DLD1 (cell line): Measurements from ENCODE around the gene ALDH9A1.
"Not testable (repeated sequence)": the region's sequence is repeated elsewhere in the genome, so short reads cannot be mapped to it uniquely, and the experiment has no call there.

ENCODE experiments used
- in situ Hi-C: cut with HindIII; loops from 2 replicates; pipeline ENCODE4 v1.10.0; 2017; ENCODE audit warnings: low sequenced_read_pairs

The ALDH9A1 gene

DNA sequence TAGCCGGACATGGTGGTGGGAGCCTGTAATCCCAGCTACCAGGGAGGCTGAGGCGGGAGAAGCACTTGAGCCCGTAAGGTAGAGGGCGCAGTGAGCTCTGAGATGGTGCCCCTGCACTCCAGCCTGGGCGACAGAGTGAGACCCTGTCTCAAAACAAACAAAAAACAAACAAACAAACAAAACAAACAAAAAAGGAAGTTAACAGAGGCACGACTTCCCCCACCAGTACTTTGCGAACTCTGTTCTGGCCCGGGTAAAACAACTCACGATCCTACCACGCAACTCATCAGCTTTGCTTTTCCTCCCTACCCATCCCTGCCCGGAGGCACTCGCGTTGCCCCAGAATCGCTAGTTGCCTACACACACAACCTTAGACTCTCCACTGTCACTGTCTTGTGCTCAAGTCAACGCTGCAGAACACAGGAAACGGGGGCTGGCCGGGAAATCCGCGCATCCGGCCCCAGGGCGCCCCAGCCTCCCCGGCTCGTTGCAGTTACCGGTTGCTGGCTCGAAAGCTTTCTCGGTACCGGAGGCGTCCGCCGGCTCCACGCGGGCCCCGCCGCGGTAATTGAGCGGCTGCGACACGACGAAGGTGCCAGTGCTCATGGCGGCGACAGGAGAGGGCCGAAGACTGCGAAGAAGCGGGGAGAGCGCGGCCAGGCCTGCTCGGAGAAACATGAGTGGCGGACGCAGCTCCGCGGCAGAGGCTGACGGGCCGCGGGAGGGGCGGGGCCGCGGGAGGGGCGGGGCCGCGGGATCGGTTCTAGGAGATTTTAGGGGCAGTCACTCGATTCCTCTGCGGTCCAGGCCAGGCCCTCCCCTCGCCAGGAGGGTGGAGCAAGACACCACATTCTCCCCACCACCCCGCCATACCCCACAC lies at the start of gene ALDH9A1:
TSS of gene ALDH9A1 (minus strand) at position 682 of the 880 bp plus-strand sequence. CDS start at position 678, 4 bp downstream.
- in situ Hi-C loops, result no loop called here

DNA sequence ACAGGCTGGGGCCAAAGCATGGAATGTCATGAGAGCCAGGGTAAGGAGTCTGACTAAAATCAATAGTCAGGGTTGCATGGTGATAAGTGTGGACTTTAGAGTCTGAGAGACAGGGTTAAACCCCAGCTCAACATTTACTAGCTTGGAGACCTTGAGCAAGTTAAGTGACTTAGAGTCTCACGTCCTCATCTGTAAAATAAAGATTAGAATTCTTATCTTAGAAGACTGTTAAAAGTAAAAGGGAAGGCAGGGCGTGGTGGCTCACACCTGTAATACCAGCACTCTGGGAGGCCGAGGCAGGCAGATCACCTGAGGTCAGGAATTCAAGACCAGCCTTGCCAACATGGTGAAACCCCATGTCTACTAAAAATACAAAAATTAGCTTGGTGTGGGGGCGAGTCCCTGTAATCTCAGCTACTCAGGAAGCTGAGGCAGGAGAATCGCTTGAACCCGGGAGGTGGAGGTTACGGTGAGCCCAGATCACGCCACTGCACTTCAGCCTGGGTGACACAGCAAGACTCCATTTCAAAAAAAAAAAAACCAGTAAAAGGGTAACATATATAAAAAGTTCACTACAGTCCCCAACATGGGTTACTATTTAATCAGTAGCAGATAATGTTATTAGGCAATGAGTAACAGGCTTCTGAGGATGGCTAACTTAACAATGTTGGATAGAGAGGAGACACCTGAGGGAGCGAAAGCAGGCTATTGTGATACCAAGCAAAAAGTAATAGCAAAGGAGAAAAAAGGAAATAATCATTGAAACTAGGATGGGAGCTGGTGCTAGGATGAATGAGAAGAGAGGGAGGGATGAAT lies 49.5 kb upstream of the ALDH9A1 start:
- in situ Hi-C loops, result no loop called here

DNA sequence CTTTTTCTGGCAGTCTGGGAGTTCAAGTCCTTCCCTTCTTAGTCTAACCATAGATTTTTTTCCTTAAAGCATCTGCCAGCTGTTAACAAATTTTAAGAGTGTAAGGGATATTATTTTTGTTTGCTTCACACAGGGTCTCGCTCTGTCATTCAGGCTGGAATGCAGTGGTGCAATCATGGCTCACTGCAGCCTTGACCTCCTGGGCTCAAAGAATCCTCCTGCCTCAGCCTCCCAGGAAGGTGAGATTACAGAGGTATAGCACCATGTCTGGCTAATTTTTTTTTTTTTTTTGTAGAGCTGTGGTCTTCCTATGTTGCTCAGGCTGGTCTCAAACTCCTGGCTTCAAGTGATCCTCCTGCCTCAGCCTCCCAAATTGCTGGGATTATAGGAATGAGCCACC lies 46.6 kb upstream of the ALDH9A1 start:
- in situ Hi-C loops, result not testable (repeated sequence)

DNA sequence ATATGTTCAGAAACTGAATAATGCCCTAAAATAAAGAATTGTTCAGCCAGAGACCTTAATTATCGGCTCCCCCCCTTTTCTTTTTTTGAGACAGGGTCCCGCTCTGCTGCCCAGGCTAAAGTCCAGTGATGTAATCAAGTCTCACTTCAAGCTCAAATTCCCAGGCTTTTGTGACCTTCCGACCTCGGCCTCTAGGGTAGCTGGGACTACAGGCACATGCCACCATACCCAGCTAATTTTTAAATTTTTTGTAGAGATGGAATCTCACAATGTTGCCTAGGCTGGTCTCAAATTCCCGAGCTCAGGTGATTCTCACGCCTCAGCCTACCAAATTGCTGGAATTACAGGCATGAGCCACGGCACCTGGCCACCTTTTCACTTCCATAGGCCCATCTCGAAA lies 43.8 kb upstream of the ALDH9A1 start:
- in situ Hi-C loops, result no loop called here

DNA sequence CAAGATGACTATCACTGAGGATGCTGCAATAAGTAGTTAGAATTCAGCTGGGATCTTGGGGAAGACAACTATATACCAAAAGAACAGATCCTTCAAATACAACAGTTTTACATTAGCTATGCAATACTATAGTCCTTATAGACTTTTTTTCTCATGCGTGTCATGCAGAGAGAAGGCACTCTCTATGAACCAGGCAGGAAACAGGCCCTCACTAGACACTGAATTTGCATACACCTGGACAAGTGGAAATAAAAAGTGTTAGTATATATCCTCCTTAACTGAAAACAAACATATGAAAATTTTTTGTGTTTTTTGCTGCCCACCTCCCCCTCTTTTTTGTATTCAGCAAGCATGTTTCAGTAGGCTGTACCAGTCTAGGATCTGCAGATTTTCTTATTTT lies 40.4 kb upstream of the ALDH9A1 start:
- in situ Hi-C loops, result no loop called here

DNA sequence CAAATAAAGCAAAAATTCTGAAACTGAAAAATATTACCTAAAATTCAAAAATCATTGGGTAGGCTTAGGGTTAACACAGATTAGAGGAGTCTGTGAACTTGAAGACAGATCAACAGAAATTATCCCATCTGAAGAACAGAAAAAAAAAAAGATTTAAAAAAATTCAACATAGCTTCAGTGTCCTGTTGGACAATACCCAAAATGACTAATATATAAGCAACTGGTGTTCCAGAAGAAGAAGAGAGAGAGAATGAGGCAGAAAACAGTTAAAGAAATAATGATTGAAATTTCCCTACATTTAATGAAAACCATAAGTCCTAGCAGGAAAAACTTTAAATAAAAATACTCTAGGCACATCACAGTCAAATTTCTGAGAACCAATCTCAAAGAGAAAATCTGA lies 38.8 kb upstream of the ALDH9A1 start:
- in situ Hi-C loops, result no loop called here

DNA sequence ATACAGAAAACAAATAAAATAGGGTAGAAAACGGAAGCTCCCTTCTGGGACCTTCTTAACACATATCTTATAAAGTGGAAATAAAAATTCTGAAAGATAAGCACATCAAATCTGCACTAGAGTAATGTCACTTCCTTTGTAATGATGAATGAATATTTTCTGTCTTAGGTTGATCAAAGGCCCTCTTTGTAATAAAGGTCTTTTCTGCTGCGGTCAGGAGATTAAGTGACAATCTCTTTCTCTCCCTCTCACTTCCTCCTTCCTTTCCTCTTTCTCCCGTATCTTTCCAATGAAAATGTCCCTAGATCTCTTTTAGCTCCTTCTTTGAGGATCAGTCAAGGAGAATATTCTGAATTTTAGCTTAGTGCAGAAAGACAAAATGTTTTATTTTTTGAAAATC lies 36.5 kb upstream of the ALDH9A1 start:
- in situ Hi-C loops, result no loop called here

DNA sequence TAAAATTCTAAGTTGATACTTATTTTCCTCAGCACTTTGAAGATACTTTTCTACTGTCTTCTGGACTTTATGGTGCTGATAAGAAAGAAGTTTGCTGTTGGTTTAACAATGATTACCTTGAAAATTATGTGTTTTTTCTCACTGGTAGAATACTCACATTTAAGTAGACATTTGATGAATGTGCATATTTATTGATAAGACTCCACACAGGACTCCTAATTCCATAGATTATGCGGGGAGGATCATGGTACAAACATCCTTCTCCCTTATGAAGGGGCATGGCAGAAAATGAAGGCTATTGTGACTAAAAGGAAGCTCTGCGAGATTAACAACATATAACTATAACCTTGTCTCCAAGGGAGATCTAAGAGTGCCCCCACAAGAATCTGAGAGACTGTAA lies 28.5 kb upstream of the ALDH9A1 start:
- in situ Hi-C loops, result no loop called here

DNA sequence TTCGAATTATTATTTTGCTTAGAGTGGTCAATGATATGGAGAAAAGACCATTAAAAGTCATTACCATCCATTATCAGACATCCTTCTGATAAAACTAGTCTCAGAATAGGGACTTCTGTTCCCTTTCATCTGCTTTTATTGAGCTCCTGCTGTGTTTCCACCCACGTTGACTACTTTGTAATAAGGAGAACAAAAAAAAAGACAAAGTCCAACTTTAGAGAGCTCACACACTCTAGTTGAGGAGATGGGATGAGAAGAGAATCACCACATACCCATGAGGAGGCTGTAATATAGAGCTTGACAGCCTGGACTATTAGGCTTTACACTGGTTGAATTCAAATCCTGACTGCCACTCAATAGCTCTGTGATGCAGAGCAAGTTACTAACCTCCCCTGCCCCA lies 27.8 kb upstream of the ALDH9A1 start:
- in situ Hi-C loops, result no loop called here

DNA sequence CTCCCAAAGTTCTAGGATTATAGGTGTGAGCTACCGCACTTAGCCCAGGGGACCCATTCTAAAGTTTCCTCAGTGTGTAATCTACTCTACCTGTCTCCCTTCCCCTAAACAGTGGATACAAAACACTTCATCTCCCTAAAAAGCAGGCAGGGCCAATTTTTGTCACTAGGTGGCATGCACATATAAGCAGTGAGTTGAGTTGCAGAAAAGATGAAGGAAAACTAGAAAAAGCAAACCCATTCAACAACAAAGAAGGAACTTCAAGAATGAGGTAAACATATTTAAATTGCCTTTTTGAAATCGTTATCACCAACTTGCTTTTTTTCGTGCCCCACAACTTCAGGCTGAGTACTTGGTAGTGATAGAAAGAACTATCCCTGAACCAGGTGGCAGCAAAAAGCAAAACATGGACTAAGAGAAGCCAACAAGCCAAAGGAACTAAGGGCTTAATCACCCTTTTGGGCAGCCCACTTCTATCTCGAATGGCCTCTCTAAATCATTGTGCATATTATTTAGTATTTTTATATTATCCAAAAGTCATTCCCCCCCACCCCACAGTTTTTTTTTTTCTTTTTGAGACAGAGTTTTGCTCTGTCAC lies 19.7 kb upstream of the ALDH9A1 start:
- in situ Hi-C loops, result no loop called here

DNA sequence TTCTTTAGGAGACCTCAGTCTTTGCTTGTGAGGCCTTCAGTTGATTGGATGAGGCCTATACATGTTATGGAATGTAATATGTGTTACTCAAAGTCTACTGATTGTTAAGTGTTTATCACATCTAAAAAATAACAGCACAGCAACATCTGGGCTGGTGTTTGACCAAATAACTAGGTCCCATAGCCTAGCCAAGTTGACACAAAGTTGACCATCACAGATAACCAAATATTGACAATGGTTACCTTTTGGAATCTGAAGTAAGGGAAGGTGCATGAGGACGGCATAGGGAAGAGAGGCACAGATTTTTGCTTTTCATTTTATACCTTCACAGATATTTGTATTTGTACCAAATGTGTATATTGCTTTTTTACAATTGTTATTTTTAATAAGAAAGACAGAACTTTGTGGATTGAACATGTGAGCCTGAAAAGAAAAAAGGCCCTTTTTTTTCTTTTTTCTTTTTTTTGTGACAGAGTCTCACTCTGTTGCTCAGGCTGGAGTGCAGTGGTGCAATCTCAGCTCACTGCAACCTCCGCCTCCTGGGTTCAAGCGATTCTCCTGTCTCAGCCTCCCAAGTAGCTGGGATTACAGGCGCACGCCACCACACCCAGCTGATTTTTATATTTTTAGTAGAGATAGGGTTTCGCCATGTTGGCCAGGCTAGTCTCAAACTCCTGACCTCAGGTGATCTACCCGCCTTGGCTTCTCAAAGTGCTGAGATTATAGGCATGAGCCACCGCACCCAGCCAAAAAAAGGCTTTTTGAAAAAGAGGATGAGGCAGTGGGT lies 18.1 kb upstream of the ALDH9A1 start:
- in situ Hi-C loops, result not testable (repeated sequence)

DNA sequence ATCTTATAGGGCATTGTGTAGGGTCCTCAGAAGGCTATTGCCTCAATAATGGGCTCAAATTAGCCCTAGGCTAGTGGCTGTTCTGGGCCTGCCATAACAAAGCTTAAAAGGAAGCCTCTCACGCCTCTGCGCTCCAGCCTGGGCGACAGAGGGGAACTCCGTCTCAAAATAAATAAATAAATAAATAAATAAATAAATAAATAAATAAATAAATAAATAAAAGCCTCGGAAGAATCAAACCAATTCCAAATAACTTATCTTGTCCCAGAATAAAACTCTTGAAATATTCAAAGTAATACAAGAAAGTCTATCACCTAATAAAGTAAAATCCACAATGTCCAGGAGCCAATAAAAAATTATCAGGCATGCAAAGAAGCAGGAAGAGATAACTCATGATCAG lies 14.4 kb upstream of the ALDH9A1 start:
- in situ Hi-C loops, result no loop called here

DNA sequence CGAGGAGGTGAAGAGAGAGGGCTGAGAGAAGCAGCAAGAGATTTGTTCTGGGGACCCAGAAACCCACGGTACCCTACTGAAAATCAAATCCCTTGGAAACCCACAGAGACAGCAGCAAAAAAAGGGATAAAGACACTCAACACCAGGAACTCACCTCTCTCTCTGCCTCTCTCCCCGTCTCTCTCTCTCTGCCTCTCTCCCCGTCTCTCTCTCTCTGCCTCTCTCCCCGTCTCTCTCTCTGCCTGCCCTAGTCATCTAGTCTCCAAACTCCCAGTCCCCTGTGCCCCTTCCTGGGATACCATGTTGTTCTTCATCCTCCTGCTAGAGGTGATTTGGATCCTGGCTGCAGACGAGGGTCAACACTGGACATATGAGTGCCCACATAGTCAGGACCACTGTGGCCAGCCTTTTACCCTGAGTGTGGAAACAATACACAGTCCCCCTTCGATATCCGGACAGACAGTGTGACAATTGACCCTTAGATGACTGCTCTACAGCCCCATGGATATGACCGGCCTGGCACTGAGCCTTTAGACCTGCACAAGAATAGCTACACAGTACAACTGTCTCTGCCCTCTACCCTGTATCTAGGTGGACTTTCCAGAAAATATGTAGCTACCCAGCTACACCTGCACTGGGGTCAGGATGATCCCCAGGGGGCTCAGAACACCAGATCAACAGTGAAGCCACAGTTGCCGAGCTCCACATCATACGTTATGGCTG lies 9.8 kb upstream of the ALDH9A1 start:
- in situ Hi-C loops, result no loop called here

DNA sequence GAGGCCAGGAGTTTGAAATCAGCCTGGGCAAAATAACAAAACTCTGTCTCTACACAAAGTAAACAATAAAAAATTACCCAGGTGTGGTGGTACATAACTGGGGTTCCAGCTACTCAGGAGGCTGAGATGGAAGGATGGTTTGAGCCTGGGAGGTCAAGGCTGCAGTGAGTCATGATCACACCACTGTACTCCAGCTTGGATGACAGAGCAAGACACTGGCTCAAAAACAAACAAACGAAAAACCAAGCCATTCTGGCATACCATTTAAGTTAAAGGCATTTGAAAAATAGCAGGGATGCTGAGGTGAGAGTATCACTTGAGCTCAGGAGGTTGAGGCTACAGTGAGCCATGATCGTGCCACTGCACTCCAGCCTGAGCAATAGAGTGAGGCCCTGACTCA lies 5.3 kb upstream of the ALDH9A1 start:
- in situ Hi-C loops, result no loop called here

DNA sequence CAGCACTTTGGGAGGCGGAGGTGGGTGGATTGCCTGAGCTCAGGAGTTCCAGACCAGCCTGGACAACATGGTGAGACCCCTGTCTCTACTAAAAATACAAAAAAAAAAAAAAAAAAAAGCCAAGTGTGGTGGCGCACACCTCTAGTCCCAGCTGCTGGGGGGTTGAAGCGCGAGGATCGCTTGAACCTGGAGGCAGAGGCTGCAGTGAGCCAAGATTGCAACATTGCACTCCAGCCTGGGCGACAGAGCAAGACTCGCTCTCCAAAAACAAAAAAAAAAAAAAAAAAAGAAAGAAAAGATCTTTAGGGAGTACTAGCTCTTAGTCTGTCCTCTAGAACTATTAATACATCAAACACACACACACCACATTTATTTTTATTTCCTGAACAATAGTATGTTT lies 3.6 kb upstream of the ALDH9A1 start:
- in situ Hi-C loops, result not testable (repeated sequence)

DNA sequence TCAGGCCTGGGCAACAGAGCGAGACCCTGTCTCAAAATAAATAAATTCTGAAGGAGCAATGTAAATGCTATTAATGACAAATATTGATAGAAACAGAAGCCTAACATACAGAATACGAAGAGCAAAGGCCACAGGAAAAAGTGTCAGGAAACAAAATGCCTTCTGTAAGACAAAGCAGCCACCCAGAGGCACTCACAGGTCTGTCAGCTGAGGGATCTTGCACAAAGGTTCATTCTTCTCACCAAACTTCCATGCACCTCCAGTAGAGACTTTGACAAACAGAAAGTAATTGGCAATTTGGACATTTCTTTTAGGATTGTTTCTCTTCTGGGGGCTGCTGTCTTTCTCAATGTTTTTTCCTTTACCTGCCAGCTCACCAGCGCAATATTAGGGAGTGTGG lies 1.2 kb upstream of the ALDH9A1 start:
- in situ Hi-C loops, result no loop called here

DNA sequence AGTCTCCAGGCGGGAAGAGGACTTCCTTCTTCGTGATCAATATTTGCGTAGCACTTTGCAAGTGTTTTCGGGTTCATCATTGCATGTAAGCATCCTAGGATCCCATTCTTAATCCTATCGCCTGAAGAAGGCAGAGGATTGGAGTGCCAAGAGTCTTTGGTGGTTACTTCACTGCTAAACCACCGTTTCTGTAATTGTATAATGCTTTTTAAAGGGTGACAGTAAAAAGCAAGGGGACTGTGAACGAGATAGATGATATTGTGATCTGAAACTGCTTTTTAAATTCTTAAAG lies 345 bp upstream of the ALDH9A1 start:
- in situ Hi-C loops, result no loop called here

DNA sequence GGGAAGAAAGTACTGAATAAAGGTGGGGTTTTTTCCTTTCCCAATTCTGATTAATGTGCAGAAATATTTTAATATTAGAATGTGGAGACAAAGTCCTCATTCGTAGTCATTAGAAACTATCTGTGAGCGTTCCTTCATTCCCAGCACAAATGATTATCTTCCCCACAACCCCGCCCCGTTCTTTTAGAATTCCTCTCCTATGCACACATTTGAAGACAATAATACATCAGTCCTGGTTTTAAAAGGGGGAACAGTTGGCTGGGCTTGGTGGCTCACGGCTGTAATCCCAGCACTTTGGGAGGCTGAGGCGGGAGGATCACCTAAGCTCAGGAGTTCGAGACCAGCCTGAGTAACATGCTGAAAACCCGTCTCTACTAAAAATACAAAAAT lies 876 bp downstream of the ALDH9A1 start:
- in situ Hi-C loops, result no loop called here

DNA sequence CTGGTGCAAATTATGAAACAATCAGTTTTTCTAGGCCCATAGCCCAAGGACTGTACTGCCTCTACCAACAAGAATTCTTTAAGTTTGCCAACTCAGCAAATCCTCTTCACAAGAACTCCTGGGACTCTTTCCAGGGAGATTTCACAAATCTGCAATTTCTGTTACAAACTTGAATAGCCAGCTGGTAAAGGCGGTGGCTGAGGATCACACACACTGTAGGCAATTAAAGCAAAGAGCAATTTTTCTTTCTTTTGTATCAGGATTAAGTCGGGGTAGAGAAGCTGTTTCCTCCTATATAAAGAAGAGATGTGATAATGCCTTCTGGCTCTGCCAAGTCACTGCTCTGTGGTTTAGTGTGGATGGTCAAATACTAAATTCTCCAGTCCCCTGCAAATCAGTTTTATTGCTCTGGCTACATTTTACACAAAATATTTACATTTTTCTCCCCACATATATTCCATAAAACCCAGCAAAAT lies 1.7 kb downstream of the ALDH9A1 start:
- in situ Hi-C loops, result no loop called here

DNA sequence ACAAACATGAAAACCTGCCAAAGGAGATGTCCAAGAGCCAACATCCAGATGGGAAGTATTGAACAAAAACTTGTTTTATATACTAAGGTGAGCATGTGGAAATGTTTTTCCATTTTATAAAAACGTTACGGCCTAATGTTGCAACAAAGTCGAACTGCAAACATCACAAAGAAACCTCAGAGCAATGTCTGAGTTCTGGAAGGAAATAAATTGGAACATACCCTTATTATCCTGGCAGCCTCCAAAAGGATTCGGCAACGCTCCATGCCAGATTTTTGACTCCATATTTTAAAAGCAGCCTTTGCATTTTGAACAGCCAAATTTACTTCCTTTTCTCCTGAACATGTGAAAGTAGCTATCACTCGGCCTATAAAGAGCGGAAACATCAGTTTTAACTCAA lies 3.3 kb downstream of the ALDH9A1 start:
- in situ Hi-C loops, result no loop called here
